LNCAP (cell line): ENCODE measurements around the gene ACAD11.

Experiments used
- TF ChIP-seq, protein P1 (sequence below): fragments of 450-650 bp; IDR thresholded peaks from 2 replicates; pipeline ENCODE4 v1.5.1; 2017; ENCODE audit warnings: mild to moderate bottlenecking

Gene ACAD11

DNA sequence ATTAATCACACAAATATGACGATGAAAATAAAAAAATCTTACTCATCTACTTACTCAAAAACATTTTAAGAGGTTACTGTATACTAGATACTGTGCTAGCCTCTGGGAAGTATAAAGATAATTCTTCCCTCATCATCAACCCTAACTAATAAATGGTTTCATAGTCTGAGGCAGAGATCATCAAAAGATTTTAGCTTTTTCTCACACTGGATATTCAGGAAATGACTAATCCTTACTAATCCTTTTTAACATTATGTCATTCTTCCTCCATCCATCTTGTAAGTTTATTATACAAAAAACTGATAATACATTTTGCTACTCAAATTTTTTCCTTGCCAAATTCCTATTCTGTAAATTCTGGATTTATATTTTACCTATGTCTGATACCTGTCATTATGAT is 29.7 kb downstream of the ACAD11 start:
- TF ChIP-seq, protein P1, sequence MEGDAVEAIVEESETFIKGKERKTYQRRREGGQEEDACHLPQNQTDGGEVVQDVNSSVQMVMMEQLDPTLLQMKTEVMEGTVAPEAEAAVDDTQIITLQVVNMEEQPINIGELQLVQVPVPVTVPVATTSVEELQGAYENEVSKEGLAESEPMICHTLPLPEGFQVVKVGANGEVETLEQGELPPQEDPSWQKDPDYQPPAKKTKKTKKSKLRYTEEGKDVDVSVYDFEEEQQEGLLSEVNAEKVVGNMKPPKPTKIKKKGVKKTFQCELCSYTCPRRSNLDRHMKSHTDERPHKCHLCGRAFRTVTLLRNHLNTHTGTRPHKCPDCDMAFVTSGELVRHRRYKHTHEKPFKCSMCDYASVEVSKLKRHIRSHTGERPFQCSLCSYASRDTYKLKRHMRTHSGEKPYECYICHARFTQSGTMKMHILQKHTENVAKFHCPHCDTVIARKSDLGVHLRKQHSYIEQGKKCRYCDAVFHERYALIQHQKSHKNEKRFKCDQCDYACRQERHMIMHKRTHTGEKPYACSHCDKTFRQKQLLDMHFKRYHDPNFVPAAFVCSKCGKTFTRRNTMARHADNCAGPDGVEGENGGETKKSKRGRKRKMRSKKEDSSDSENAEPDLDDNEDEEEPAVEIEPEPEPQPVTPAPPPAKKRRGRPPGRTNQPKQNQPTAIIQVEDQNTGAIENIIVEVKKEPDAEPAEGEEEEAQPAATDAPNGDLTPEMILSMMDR, result no peak

- TF ChIP-seq, protein P1, result no peak
These were observed 31.5 kb downstream of the ACAD11 start for GRCh38 chr3:132628157-132628556.

DNA sequence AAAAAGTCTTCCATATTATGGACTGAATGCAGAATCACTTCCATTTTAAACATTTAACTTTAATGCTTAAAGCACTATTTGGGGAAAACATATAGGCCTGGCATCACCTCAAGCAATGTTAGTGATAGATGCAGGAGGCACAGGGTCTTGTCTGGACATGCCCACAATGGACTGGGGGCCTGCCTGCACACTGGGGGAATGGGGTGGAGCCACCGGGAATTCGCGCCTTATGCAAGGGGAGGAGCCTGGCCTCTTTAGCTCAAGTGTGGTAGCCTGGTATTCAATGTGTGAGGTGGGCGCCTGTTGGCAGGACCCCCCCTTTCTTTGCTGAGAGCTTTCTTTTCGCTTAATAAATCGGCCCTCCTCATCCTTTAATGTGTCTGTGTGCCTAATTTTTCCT is 32.7 kb downstream of the ACAD11 start:
- TF ChIP-seq, protein P1, result no peak

DNA sequence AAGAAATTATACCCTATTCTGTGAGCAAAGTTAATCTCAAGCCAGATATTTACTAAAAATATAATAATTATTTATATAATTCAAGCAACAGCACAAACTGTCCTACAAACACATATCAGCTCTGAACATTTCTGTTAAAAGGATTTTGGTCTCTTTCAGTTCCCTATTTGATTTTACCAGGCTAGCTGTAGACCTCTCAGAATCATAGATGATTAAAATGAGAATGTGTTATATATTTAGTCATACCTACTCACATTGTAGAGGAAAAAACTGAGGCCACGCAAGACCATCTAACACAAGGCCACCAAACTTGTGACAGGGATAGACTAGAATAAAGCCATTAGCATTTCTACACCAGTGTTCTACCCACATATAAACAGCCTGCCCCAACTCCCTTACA is 34.0 kb downstream of the ACAD11 start:
- TF ChIP-seq, protein P1, result no peak

GRCh38 chr3:132624790-132625189 is 34.8 kb downstream of the ACAD11 start:
- TF ChIP-seq, protein P1, result no peak

- TF ChIP-seq, protein P1, result no peak
These were observed 36.0 kb downstream of the ACAD11 start for GRCh38 chr3:132623646-132624045.

DNA sequence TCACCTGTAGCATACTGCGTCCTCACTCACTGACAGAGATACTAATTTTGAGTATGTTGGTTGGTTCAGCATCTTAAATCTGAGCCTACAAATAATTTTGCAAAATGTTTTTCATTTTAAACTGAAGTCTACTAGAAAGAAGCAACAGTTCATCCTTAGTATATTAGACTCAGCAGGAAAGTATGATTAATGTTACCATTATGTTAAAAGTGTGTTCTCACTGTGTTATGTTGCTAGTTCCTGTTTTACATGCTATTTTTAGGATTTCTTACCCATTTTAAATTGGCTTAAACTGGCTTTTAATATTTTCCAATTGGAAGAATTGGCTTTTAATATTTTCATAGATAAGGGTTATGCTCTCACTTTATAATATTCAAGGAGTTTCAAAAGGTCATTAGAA is 36.8 kb downstream of the ACAD11 start:
- TF ChIP-seq, protein P1, result no peak

DNA sequence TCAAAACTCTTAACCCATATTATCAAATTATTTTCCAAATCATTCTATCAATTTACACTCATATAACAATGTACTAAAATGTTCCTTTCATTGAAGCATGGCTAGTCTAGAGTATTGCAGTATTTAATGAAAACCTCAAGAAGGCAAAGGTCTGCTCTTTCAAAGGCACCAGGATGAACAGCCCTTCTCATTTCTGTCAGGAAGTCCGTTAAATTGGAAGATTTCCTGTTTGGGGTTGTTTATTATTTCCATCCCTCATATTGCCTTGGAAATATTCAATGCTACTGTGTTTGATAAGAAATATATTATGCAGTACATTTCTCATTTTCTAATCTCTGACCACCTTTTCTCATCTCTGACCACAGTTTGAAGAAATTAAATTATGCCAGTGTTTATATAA is 37.5 kb downstream of the ACAD11 start:
- TF ChIP-seq, protein P1, result no peak
